Left kidney (tissue), 2 donors: ENCODE data around the gene KLHL7. TPM values are rescaled to one million over a fixed set of nuclear protein-coding genes. Genes with fewer than 3 reads are reported as not detected.
"Not testable (repeated sequence)": the region's sequence is repeated elsewhere in the genome, so short reads cannot be mapped to it uniquely, and the experiment has no call there.

ENCODE experiments used
- DNase-seq: peaks from one replicate; pipeline ENCODE4 v3.0.0-alpha.2; 2013
- polyA plus RNA-seq: library from polyadenylated mRNA; unstranded; fragments of 120-200 nt; gene quantifications from one replicate; pipeline ENCODE4 v1.2.1, GENCODE V29; 2013; ENCODE audit not compliant: insufficient read length

KLHL7 gene
- polyA plus RNA-seq, 1 donor = 55.1 TPM

- peak; percentile 69 for DNase-seq
Observed at GRCh38 chr7:23106057-23106822, 655 bp downstream of the KLHL7 start.

- DNase-seq = peak; percentile 30
Observed at GRCh38 chr7:23106823-23107663, 1.5 kb downstream of the KLHL7 start.

GRCh38 chr7:23107781-23108180 is 2.2 kb downstream of the KLHL7 start:
- DNase-seq = no peak

GRCh38 chr7:23108995-23109394 is 3.4 kb downstream of the KLHL7 start:
- DNase-seq = no peak

GRCh38 chr7:23109470-23109869 is 3.9 kb downstream of the KLHL7 start:
- no peak for DNase-seq

GRCh38 chr7:23114896-23115295 is 9.3 kb downstream of the KLHL7 start:
- no peak for DNase-seq

- DNase-seq = no peak
Observed at GRCh38 chr7:23115991-23116390, 10.4 kb downstream of the KLHL7 start.

GRCh38 chr7:23117841-23118240 is 12.3 kb downstream of the KLHL7 start:
- no peak for DNase-seq

- DNase-seq = no peak
Observed at GRCh38 chr7:23120106-23120505, 14.5 kb downstream of the KLHL7 start.

GRCh38 chr7:23121165-23121564 is 15.6 kb downstream of the KLHL7 start:
- no peak for DNase-seq

GRCh38 chr7:23123007-23123406 is 17.4 kb downstream of the KLHL7 start:
- no peak for DNase-seq

- DNase-seq = no peak
Observed at GRCh38 chr7:23123465-23123864, 17.9 kb downstream of the KLHL7 start.

GRCh38 chr7:23129036-23129435 is 23.5 kb downstream of the KLHL7 start:
- no peak for DNase-seq

- not testable (repeated sequence) for DNase-seq
Observed at GRCh38 chr7:23131799-23132198, 26.2 kb downstream of the KLHL7 start.

- DNase-seq = no peak
Observed at GRCh38 chr7:23133797-23134196, 28.2 kb downstream of the KLHL7 start.

GRCh38 chr7:23135755-23136154 is 30.2 kb downstream of the KLHL7 start:
- no peak for DNase-seq

- DNase-seq = no peak
Observed at GRCh38 chr7:23136216-23136615, 30.6 kb downstream of the KLHL7 start.

GRCh38 chr7:23157679-23158078 is 52.1 kb downstream of the KLHL7 start:
- no peak for DNase-seq

- no peak for DNase-seq
Observed at GRCh38 chr7:23158546-23158945, 53.0 kb downstream of the KLHL7 start.

- no peak for DNase-seq
Observed at GRCh38 chr7:23161482-23161881, 55.9 kb downstream of the KLHL7 start.

- DNase-seq = no peak
Observed at GRCh38 chr7:23164846-23165245, 59.3 kb downstream of the KLHL7 start.

- DNase-seq = no peak
Observed at GRCh38 chr7:23165316-23165715, 59.7 kb downstream of the KLHL7 start.

GRCh38 chr7:23167691-23168090 is 62.1 kb downstream of the KLHL7 start:
- DNase-seq = no peak
